Ovary (tissue), 9 donors: ENCODE measurements around the gene PAM16. TPM values are rescaled to one million over a fixed set of nuclear protein-coding genes. Genes with fewer than 3 reads are reported as not detected.
A peak's percentile ranks its signal among the peaks of the same experiment; 100 is the strongest.

Source experiments
- DNase-seq, 5 donors: peaks; one replicate each; pipeline ENCODE4 v3.0.0-alpha.2; 2019 to 2020
- H3K27ac ChIP-seq, 2 donors: fragments of 200-600 bp; one replicate each; pipeline versions ENCODE4 v1.5.1 to v1.8.0; 2019 to 2022
- H3K27me3 ChIP-seq: fragments of 200-600 bp; one replicate; pipeline ENCODE4 v1.8.0; 2022
- H3K36me3 ChIP-seq: fragments of 200-600 bp; sonication (generic); one replicate; pipeline ENCODE4 v1.5.1; 2019
- H3K4me1 ChIP-seq: one replicate; pipeline ENCODE4 v1.8.1; 2013; ENCODE audit warnings: mild to moderate bottlenecking, moderate library complexity; ENCODE audit not compliant: insufficient read depth
- H3K4me3 ChIP-seq: fragments of 200-600 bp; sonication (generic); one replicate; pipeline ENCODE4 v1.5.1; 2017
- H3K9me3 ChIP-seq, 2 donors: fragments of 200-600 bp in 1 of 2; sonication (generic) in 1 of 2; one replicate each; pipeline versions ENCODE4 v1.5.1 to v1.8.1; 2013 to 2019; ENCODE audit warnings: mild to moderate bottlenecking in 1 of 2, moderate library complexity in 1 of 2
- CTCF ChIP-seq, 3 donors: fragments of 450-650 bp in 2 of 3; fragments of 200-600 bp in 1 of 3; IDR thresholded peaks; one replicate each; pipeline versions ENCODE4 v1.5.1 to v1.8.0; 2016 to 2022; ENCODE audit warnings: antibody characterized with exemption in 3 of 3, mild to moderate bottlenecking in 1 of 3
- EP300 ChIP-seq: sonication (generic); formaldehyde crosslinking; IDR thresholded peaks from one replicate; pipeline ENCODE4 v1.6.1; 2017; ENCODE audit warnings: antibody characterized with exemption
- POLR2A ChIP-seq: fragments of 450-650 bp; IDR thresholded peaks from one replicate; pipeline ENCODE4 v1.6.1; 2017; ENCODE audit warnings: antibody characterized with exemption, mild to moderate bottlenecking, moderate library complexity
- WGBS, 3 donors: extraction: QIAGEN DNeasy Blood & Tissue Kit in 1 of 3; methylation state at CpG; one replicate each; pipeline versions ENCODE4 v1.1.5 to v1.1.7; 2013 to 2017; 5-methylcytosine and 5-hydroxymethylcytosine counted together
- intact Hi-C, 4 donors: fragments of 100-400 bp; cut with DNase I; formaldehyde crosslinking; loops; one replicate each; pipeline versions ENCODE4 v1.11.0 to v1.15.1; 2022 to 2023
- polyA plus RNA-seq, 2 donors: library from polyadenylated mRNA; stranded (reverse); fragments of 200-250 nt in 1 of 2; fragments of 350-450 nt in 1 of 2; fragmentation: Illumina TruSeq in 1 of 2; extraction: RNeasy Lipid Tissue Mini Kit (QIAGEN cat#74804) in 1 of 2; gene quantifications; one replicate each; pipeline ENCODE4 v1.2.3, GENCODE V29; 2013 to 2014
- total RNA-seq, 7 donors: library from RNA; depleted of rRNA in 2 of 7; stranded (reverse); fragments of >200 nt in 2 of 7; fragmentation: NEBNext Ultra II Directional in 3 of 7; extraction: Animal tissue kit (Norgen Biotek cat#: 25700) in 3 of 7; gene quantifications; one replicate each; pipeline versions ENCODE4 v1.1.0 to v1.2.4, GENCODE V29; 2016 to 2023
- donor health status: DM: no; HTN: no; CAD: no; lungs with moderate emphysema.
- donor health status: DM: no; HTN: no; CAD: no.
- donor health status: Bipolar disorder and iron deficiency.
- donor health status: DM: yes; HTN: yes; CAD: no.
- donor health status: DM: no; HTN: no; CAD: no.
- donor health status: DM: yes; HTN: yes; CAD: no.

Gene PAM16
- total and polyA plus RNA-seq, 9 donors, result 18.5 to 47.2 (median 35.7) TPM

GRCh38 chr16:4377573-4378154 is 26.5 kb upstream of the PAM16 start:
- no peak for DNase-seq
- H3K4me1 ChIP-seq, result peaks cover 38% of the 10 kb centered on the region
- H3K27me3 ChIP-seq, result no peaks in the 10 kb centered on the region
- H3K27ac ChIP-seq, result peak overlapping the region; percentile 87 to 91
- H3K4me3 ChIP-seq, result no peak overlapping the region
- H3K36me3 ChIP-seq, result no peaks in the 10 kb centered on the region
- TF ChIP-seq POLR2A, result no peak
- TF ChIP-seq EP300, result no peak
- TF ChIP-seq CTCF (IDR thresholded peaks at IDR 0.05), result no peak
- intact Hi-C loops, result no loop called here
- no peaks in the 10 kb centered on the region for H3K9me3 ChIP-seq
- WGBS, 3 donors, result 78 to 81% (median 79%) methylated on average over 11 to 12 of the region's 12 CpGs

GRCh38 chr16:4376893-4377572 is 25.9 kb upstream of the PAM16 start:
- peak in 1 of 5 donors; percentile 64 for DNase-seq
- Histone ChIP-seq H3K9me3 (no peaks in the 10 kb centered on the region), H3K4me1 (peaks cover 38% of the 10 kb centered on the region), H3K27ac (peak overlapping the region; percentile 87 to 91), H3K27me3 (no peaks in the 10 kb centered on the region), H3K36me3 (no peaks in the 10 kb centered on the region), H3K4me3 (no peak overlapping the region)
- intact Hi-C loops, result no loop called here
- WGBS, 3 donors, result 45 to 58% (median 48%) methylated on average over 27 of the region's 27 CpGs
- TF ChIP-seq CTCF (IDR thresholded peaks at IDR 0.05) (no peak), POLR2A (no peak), EP300 (no peak)

- WGBS, 3 donors, result 15 to 30% (median 19%) methylated on average over 15 to 31 of the region's 31 CpGs
- Histone ChIP-seq H3K27ac (peak overlapping the region; percentile 87 to 91), H3K4me3 (no peak overlapping the region), H3K4me1 (peaks cover 40% of the 10 kb centered on the region), H3K27me3 (no peaks in the 10 kb centered on the region), H3K9me3 (no peaks in the 10 kb centered on the region), H3K36me3 (no peaks in the 10 kb centered on the region)
- TF ChIP-seq POLR2A (no peak), EP300 (no peak), CTCF (IDR thresholded peaks at IDR 0.05) (no peak)
- DNase-seq, result peak; percentile 95 to 97 (median 96)
- intact Hi-C loops, result no loop called here
Measured at GRCh38 chr16:4376126-4376892, 25.2 kb upstream of the PAM16 start.

GRCh38 chr16:4375717-4376116 is 24.6 kb upstream of the PAM16 start:
- no peaks in the 10 kb centered on the region for H3K27me3 ChIP-seq
- peaks cover 41% of the 10 kb centered on the region for H3K4me1 ChIP-seq
- H3K9me3 ChIP-seq, result no peaks in the 10 kb centered on the region
- H3K4me3 ChIP-seq, result no peak overlapping the region
- 61 to 68% (median 66%) methylated on average over 15 of the region's 15 CpGs for WGBS, 3 donors
- intact Hi-C loops, result no loop called here
- no peaks in the 10 kb centered on the region for H3K36me3 ChIP-seq
- peak overlapping the region; percentile 87 to 91 for H3K27ac ChIP-seq
- DNase-seq, result peak in 1 of 5 donors; percentile 54
- TF ChIP-seq CTCF (IDR thresholded peaks at IDR 0.05) (no peak), EP300 (no peak), POLR2A (no peak)
